ENCODE data around the gene PAM.

GRCh38 chr5:102869230-102869629 is 114.1 kb downstream of the PAM start:
- TF ChIP-seq, protein P1, sequence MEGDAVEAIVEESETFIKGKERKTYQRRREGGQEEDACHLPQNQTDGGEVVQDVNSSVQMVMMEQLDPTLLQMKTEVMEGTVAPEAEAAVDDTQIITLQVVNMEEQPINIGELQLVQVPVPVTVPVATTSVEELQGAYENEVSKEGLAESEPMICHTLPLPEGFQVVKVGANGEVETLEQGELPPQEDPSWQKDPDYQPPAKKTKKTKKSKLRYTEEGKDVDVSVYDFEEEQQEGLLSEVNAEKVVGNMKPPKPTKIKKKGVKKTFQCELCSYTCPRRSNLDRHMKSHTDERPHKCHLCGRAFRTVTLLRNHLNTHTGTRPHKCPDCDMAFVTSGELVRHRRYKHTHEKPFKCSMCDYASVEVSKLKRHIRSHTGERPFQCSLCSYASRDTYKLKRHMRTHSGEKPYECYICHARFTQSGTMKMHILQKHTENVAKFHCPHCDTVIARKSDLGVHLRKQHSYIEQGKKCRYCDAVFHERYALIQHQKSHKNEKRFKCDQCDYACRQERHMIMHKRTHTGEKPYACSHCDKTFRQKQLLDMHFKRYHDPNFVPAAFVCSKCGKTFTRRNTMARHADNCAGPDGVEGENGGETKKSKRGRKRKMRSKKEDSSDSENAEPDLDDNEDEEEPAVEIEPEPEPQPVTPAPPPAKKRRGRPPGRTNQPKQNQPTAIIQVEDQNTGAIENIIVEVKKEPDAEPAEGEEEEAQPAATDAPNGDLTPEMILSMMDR (IDR thresholded peaks at IDR 0.05 in 4 of 5, conservative IDR thresholded peaks at IDR 0.05 in 1 of 5): no peak
- no peak for TF ChIP-seq POLR2A (IDR thresholded peaks at IDR 0.05)
